ENCODE measurements around the gene LSR. TPM values are rescaled to one million over a fixed set of nuclear protein-coding genes. Genes with fewer than 3 reads are reported as not detected.
A peak's percentile ranks its signal among the peaks of the same experiment; 100 is the strongest.

The LSR gene, protein sequence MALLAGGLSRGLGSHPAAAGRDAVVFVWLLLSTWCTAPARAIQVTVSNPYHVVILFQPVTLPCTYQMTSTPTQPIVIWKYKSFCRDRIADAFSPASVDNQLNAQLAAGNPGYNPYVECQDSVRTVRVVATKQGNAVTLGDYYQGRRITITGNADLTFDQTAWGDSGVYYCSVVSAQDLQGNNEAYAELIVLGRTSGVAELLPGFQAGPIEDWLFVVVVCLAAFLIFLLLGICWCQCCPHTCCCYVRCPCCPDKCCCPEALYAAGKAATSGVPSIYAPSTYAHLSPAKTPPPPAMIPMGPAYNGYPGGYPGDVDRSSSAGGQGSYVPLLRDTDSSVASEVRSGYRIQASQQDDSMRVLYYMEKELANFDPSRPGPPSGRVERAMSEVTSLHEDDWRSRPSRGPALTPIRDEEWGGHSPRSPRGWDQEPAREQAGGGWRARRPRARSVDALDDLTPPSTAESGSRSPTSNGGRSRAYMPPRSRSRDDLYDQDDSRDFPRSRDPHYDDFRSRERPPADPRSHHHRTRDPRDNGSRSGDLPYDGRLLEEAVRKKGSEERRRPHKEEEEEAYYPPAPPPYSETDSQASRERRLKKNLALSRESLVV
- 1 to 10 TPM; 3.4 to 6.9 (median 6.7) TPM for total RNA-seq
- total RNA-seq (2013), result 9.9 TPM

DNA sequence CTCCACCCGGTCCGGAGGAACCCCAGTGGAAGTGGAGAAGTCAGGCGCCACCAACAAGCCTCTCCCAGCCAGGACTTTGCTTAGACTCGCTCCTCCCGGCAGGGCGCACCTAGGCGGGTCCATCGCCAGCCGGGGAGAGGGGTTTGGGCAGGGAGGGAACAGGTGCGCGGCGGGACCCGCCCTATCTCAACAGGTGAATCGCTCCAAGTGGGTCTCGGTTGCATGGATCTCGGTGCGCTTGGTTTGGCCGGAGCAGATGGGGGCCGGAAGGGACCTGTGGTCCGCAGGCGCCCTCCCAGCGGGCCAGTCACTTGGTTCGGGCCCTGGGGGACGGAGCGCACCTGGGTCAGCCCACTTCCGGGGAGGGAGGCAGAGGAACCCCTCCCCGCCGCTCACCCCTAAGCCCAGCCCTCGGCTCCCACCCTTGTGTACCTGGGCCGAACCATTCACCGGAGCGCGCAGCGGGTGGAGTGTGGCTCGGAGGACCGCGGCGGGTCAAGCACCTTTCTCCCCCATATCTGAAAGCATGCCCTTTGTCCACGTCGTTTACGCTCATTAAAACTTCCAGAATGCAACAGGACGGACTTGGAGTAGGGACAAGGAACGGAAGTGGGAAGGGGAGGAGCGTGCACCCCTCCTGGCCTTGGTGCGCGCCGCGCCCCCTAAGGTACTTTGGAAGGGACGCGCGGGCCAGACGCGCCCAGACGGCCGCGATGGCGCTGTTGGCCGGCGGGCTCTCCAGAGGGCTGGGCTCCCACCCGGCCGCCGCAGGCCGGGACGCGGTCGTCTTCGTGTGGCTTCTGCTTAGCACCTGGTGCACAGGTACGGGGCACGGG is at the start of gene LSR:
LSR (plus strand) TSS at position 693 of the 836 bp plus-strand sequence; CDS start at position 714, 21 bp downstream.
- peaks cover 37 to 42% of the 10 kb centered on the region in 2 donors for H3K27me3 Mint-ChIP-seq (ENCODE audit: low read depth in 2 of 2)
- Histone ChIP-seq H3K9me3 (ENCODE audit: control insufficient read depth, insufficient read depth, low read length) (no peaks in the 10 kb centered on the region), H3K4me3 (ENCODE audit: low read length) (peak within 1 kb of the TSS; percentile 72), H3K27me3 (ENCODE audit: control insufficient read depth, insufficient read depth, low read length) (peaks cover 7% of the 10 kb centered on the region), H3K27ac (ENCODE audit: low read length) (peak within 1 kb of the TSS; percentile 64), H3K4me1 (ENCODE audit: control insufficient read depth, insufficient read depth, low read length) (peaks cover 30% of the 10 kb centered on the region), H3K36me3 (ENCODE audit: control insufficient read depth, insufficient read depth, low read length) (no peaks in the 10 kb centered on the region)
- intact Hi-C loops (cut with micrococcal nuclease), result no loop called here
- TF ChIP-seq, protein P1, sequence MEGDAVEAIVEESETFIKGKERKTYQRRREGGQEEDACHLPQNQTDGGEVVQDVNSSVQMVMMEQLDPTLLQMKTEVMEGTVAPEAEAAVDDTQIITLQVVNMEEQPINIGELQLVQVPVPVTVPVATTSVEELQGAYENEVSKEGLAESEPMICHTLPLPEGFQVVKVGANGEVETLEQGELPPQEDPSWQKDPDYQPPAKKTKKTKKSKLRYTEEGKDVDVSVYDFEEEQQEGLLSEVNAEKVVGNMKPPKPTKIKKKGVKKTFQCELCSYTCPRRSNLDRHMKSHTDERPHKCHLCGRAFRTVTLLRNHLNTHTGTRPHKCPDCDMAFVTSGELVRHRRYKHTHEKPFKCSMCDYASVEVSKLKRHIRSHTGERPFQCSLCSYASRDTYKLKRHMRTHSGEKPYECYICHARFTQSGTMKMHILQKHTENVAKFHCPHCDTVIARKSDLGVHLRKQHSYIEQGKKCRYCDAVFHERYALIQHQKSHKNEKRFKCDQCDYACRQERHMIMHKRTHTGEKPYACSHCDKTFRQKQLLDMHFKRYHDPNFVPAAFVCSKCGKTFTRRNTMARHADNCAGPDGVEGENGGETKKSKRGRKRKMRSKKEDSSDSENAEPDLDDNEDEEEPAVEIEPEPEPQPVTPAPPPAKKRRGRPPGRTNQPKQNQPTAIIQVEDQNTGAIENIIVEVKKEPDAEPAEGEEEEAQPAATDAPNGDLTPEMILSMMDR (IDR thresholded peaks at IDR 0.05), result no peak
- peak within 1 kb of the TSS; percentile 78 for H3K4me3 Mint-ChIP-seq
- WGBS (ENCODE audit: insufficient coverage), result under 1% methylated on average over 69 of the region's 69 CpGs
- H3K9me3 Mint-ChIP-seq, result no peaks in the 10 kb centered on the region
- DNase-seq (peak; percentile 30 to 83), ATAC-seq (peak; percentile 72 to 79 (median 79))
- H3K36me3 Mint-ChIP-seq, result peaks cover 5% of the 10 kb centered on the region
- H3K27ac Mint-ChIP-seq, result peak within 1 kb of the TSS in 1 of 2 donors; percentile 52
- H3K4me1 Mint-ChIP-seq, result peaks cover 14 to 24% of the 10 kb centered on the region in 2 donors

DNA sequence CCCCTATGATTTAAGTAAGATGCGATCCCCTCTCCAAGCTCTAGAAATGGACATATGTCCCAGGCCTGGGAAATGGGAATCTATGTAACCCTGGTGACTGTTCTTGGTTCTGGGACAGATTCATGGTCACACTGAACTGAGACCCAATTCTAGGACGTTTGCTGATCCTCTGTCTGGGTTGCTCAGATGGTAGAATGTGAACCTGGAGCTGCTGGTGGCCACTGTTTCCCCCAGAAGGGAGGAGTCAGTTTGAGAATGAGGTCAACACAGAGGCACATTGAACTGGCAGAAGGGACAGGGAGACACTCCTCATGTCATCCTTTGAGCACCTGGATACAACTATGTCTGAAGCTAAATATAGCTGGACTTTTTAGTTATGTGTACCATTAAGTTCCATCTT is 49.3 kb upstream of the LSR start:
- DNase-seq (no peak), ATAC-seq (no peak)
- Mint-ChIP-seq H3K36me3 (no peaks in the 10 kb centered on the region), H3K27me3 (ENCODE audit: low read depth in 2 of 2) (no peaks in the 10 kb centered on the region), H3K4me3 (no peak overlapping the region), H3K27ac (no peak overlapping the region), H3K4me1 (peaks cover 18% of the 10 kb centered on the region in 2 donors), H3K9me3 (no peaks in the 10 kb centered on the region)
- intact Hi-C loops (cut with micrococcal nuclease), result no loop called here
- Histone ChIP-seq H3K9me3 (ENCODE audit: control insufficient read depth, insufficient read depth, low read length) (no peaks in the 10 kb centered on the region), H3K36me3 (ENCODE audit: control insufficient read depth, insufficient read depth, low read length) (no peaks in the 10 kb centered on the region), H3K27ac (ENCODE audit: low read length) (no peak overlapping the region), H3K27me3 (ENCODE audit: control insufficient read depth, insufficient read depth, low read length) (no peaks in the 10 kb centered on the region), H3K4me3 (ENCODE audit: low read length) (no peak overlapping the region), H3K4me1 (ENCODE audit: control insufficient read depth, insufficient read depth, low read length) (peaks cover 14% of the 10 kb centered on the region)
- 60% methylated on average over 2 of the region's 2 CpGs for WGBS (ENCODE audit: insufficient coverage)
- TF ChIP-seq, protein P1 (IDR thresholded peaks at IDR 0.05), result no peak

DNA sequence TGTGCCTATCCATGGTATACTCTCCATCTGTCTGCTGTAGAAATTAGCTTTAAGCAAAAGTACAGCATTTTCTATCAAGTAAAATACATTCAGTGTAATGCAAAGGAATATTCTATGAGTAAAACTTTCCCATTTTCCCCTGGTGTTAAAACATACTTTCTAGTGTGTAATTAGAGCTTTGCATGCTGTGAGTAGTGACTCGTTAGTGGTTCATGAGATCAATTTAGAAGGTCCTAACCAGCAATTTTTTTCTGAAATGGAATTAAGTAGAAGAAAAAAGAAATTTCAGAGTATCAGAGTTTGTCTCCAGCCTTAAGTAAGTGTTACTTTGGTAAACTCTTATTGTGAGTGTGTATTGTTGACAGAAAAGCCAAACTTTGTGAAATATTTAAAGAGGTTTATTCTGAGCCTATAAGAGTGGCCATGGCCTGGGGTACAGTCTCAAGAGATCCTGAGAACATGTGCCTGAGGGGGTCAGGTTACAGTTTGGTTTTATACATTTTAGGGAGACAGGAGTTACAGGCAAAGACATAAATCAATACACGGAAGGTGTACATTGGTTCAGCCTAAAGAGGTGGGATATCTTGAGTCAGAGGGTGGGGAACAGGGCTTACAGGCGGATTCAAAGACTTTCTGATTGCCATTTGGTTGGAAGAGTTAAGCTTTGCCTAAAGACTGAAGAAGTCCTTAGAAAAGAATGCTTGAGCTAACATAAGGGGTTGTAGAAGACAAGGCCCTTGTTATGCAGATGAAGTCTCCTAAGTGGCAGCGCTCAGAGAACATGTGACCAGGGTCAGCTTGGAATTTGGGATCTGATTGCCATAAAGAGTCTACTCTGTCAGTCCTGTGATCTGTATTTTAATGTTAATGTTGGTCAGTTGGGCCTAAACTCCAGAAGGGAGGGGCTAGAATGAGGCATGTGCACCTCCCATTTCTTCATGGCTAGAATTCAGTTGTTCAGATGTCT is 45.8 kb upstream of the LSR start:
- DNase-seq (no peak), ATAC-seq (peak in 1 of 3 donors; percentile 5)
- Mint-ChIP-seq H3K4me1 (peaks cover 46 to 47% of the 10 kb centered on the region in 2 donors), H3K9me3 (no peaks in the 10 kb centered on the region), H3K4me3 (peak overlapping the region; percentile 38), H3K36me3 (no peaks in the 10 kb centered on the region), H3K27ac (peak overlapping the region; percentile 83 to 91), H3K27me3 (ENCODE audit: low read depth in 2 of 2) (no peaks in the 10 kb centered on the region)
- Histone ChIP-seq H3K27me3 (ENCODE audit: control insufficient read depth, insufficient read depth, low read length) (no peaks in the 10 kb centered on the region), H3K36me3 (ENCODE audit: control insufficient read depth, insufficient read depth, low read length) (no peaks in the 10 kb centered on the region), H3K9me3 (ENCODE audit: control insufficient read depth, insufficient read depth, low read length) (no peaks in the 10 kb centered on the region), H3K4me3 (ENCODE audit: low read length) (no peak overlapping the region), H3K4me1 (ENCODE audit: control insufficient read depth, insufficient read depth, low read length) (peaks cover 47% of the 10 kb centered on the region), H3K27ac (ENCODE audit: low read length) (peak overlapping the region; percentile 54)
- intact Hi-C loops (cut with micrococcal nuclease), result no loop called here
- 92% methylated on average over 4 of the region's 4 CpGs for WGBS (ENCODE audit: insufficient coverage)
- TF ChIP-seq, protein P1 (IDR thresholded peaks at IDR 0.05), result no peak

All from natural killer cell (primary cell).